A673 (cell line): ENCODE measurements around the gene PRKACB. TPM values are rescaled to one million over a fixed set of nuclear protein-coding genes. Genes with fewer than 3 reads are reported as not detected.

ENCODE experiments used
- BruUV-seq: library from RNA; stranded (reverse); fragments of 400-500 nt; replicated peaks from 2 replicates; lab custom pipeline; 2021; lab: Mats Ljungman, UMichigan
- CTCF ChIA-PET: fragments of 300-600 bp; sonication (Branson Sonifier 250); formaldehyde crosslinking; loops from one replicate; lab custom pipeline; 2022; ENCODE audit warnings: antibody characterized with exemption; lab: Charles Lee
- POLR2A ChIA-PET: fragments of 300-600 bp; sonication (Branson Sonifier 250); formaldehyde crosslinking; loops from one replicate; lab custom pipeline; 2022; ENCODE audit warnings: antibody characterized with exemption; ENCODE audit not compliant: low non-redundant PET; lab: Charles Lee
- DNase-seq: peaks from one replicate; pipeline ENCODE4 v3.0.0-alpha.2; 2015; ENCODE audit warnings: low spot score
- H3K27ac ChIP-seq: fragments of 200-600 bp; sonication (generic); 2 replicates; pipeline ENCODE4 v1.5.1; 2016; ENCODE audit warnings: mixed run types, low read depth, mild to moderate bottlenecking, mixed read lengths, antibody characterized with exemption, low read length; ENCODE audit not compliant: poor library complexity, severe bottlenecking
- H3K27me3 ChIP-seq: fragments of 200-600 bp; sonication (generic); replicated peaks from 2 replicates; pipeline ENCODE4 v1.6.1; 2017; ENCODE audit warnings: mixed run types, low read depth, mild to moderate bottlenecking, mixed read lengths, antibody characterized with exemption, low read length; ENCODE audit not compliant: insufficient read depth, poor library complexity
- H3K36me3 ChIP-seq: fragments of 200-600 bp; sonication (generic); 2 replicates; pipeline ENCODE4 v1.6.1; 2016; ENCODE audit warnings: mixed run types, mild to moderate bottlenecking, mixed read lengths, antibody characterized with exemption, low read length; ENCODE audit not compliant: insufficient read depth, poor library complexity, severe bottlenecking
- H3K4me1 ChIP-seq: fragments of 200-600 bp; sonication (generic); 2 replicates; pipeline ENCODE4 v1.6.1; 2017; ENCODE audit warnings: mixed run types, mild to moderate bottlenecking, mixed read lengths, antibody characterized with exemption, low read length; ENCODE audit not compliant: insufficient read depth, poor library complexity, severe bottlenecking
- H3K4me3 ChIP-seq: fragments of 200-600 bp; sonication (generic); 2 replicates; pipeline ENCODE4 v1.5.1; 2016; ENCODE audit warnings: low read depth, mixed run types, mild to moderate bottlenecking, mixed read lengths, low read length; ENCODE audit not compliant: poor library complexity, severe bottlenecking
- H3K9me3 ChIP-seq: fragments of 200-600 bp; sonication (generic); 2 replicates; pipeline ENCODE4 v1.6.1; 2016; ENCODE audit warnings: mixed run types, low read depth, mild to moderate bottlenecking, mixed read lengths, antibody characterized with exemption, low read length; ENCODE audit not compliant: poor library complexity, severe bottlenecking
- EZH2 ChIP-seq: fragments of 200-600 bp; sonication (generic); IDR thresholded peaks from 2 replicates; pipeline ENCODE4 v1.6.1; 2017; ENCODE audit warnings: borderline replicate concordance, low read depth, mild to moderate bottlenecking, mixed read lengths, antibody characterized with exemption, low read length; ENCODE audit not compliant: poor library complexity, severe bottlenecking
- intact Hi-C: fragments of 100-400 bp; cut with micrococcal nuclease; formaldehyde crosslinking; loops from one replicate; pipeline ENCODE4 v1.10.0; 2022; ENCODE audit not compliant: unreplicated experiment
- total RNA-seq: library from RNA; stranded (reverse); gene quantifications from 2 replicates; pipeline ENCODE4 v1.2.3, GENCODE V29; 2021
- TF ChIP-seq, protein P1 (sequence below): fragments of 300-800, 200-600 bp; sonication (generic); conservative IDR thresholded peaks from 2 replicates; pipeline ENCODE4 v1.5.1; 2017; ENCODE audit warnings: low read depth, mild to moderate bottlenecking, antibody characterized with exemption, low read length, moderate library complexity, mixed read lengths

Gene PRKACB
- total RNA-seq, 1 experiment from 2014 or later, result 39.6 TPM

GRCh38 chr1:84171481-84171880 lies 27.4 kb downstream of the PRKACB start:
- CTCF ChIA-PET, result no interaction called here
- intact Hi-C loops, result no loop called here
- no peaks in the 10 kb centered on the region for H3K36me3 ChIP-seq

DNA sequence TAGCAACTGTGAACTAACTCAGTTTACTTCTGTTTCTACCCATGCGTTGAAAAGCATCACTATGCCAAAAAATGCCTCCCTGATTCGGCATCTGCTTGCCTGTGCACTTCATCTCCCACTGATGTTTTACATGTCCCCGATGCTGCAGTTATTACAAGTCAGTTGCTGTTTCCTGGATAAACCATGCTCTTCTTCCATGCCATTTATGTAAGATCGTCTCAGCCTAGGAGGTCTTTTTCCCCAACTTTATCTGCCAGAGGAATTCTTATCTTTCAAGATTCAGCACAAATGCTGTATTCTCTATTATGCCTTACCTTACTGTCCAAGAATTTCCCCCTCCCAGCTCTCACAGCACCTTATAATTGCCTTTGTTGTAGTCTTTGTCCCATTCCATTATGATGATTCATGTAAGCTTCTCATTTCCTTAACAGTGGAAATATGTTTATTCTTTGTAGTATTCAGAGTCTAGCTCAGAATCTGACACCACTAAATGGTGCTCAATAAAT lies 30.0 kb downstream of the PRKACB start:
- BruUV-seq, result no TSS peak
- H3K4me3 ChIP-seq, result no peak overlapping the region
- TF ChIP-seq EZH2, result no peak
- TF ChIP-seq, protein P1, sequence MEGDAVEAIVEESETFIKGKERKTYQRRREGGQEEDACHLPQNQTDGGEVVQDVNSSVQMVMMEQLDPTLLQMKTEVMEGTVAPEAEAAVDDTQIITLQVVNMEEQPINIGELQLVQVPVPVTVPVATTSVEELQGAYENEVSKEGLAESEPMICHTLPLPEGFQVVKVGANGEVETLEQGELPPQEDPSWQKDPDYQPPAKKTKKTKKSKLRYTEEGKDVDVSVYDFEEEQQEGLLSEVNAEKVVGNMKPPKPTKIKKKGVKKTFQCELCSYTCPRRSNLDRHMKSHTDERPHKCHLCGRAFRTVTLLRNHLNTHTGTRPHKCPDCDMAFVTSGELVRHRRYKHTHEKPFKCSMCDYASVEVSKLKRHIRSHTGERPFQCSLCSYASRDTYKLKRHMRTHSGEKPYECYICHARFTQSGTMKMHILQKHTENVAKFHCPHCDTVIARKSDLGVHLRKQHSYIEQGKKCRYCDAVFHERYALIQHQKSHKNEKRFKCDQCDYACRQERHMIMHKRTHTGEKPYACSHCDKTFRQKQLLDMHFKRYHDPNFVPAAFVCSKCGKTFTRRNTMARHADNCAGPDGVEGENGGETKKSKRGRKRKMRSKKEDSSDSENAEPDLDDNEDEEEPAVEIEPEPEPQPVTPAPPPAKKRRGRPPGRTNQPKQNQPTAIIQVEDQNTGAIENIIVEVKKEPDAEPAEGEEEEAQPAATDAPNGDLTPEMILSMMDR, result no peak
- H3K4me1 ChIP-seq, result no peaks in the 10 kb centered on the region
- ChIA-PET CTCF (no interaction called here), POLR2A (no interaction called here)
- peak; percentile 46 for DNase-seq
- no peaks in the 10 kb centered on the region for H3K27me3 ChIP-seq
- H3K27ac ChIP-seq, result no peak overlapping the region
- intact Hi-C loops, result no loop called here
- no peaks in the 10 kb centered on the region for H3K9me3 ChIP-seq
- no peaks in the 10 kb centered on the region for H3K36me3 ChIP-seq

More at GRCh38 chr1:84171481-84171880, 27.4 kb downstream of the PRKACB start:
- Histone ChIP-seq H3K27me3 (no peaks in the 10 kb centered on the region), H3K4me3 (no peak overlapping the region), H3K27ac (no peak overlapping the region), H3K4me1 (no peaks in the 10 kb centered on the region), H3K9me3 (no peaks in the 10 kb centered on the region)
- TF ChIP-seq EZH2, result no peak
- TF ChIP-seq, protein P1, result no peak
- no peak for DNase-seq
- no TSS peak for BruUV-seq
- POLR2A ChIA-PET, result no interaction called here

DNA sequence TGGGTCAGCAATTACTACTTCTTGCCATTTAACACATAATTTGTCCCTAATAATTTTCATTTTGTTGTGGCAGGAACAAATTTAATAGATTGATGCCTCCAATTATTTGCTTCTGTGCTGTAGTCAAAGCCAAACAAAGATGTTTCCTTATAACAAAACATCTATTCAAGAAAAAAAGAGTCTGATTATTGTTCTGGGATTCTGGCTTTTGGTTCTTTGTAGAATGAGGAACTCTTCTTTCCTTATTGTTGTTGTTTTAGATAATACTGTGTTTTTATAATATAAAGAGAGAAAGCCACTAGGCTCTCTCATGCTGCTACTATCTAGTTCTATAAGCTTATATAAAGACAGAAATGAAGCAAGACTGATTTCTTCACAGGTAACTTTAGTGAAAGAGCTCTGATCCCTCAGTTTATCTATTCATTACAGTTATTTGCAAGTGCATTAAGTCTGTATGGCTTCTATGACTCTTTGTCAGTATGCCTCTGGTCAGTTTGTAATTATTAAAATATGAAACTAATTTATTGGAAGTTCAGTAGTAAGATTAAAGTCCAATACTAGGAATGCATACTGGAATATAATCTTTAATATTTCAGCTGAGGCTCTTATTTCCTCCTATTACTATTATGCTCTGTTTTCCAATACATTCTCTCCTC lies 37.4 kb downstream of the PRKACB start:
- Histone ChIP-seq H3K4me3 (no peak overlapping the region), H3K27ac (no peak overlapping the region), H3K4me1 (no peaks in the 10 kb centered on the region), H3K36me3 (no peaks in the 10 kb centered on the region), H3K27me3 (no peaks in the 10 kb centered on the region), H3K9me3 (no peaks in the 10 kb centered on the region)
- BruUV-seq, result no TSS peak
- DNase-seq, result no peak
- TF ChIP-seq EZH2, result no peak
- TF ChIP-seq, protein P1, result no peak
- intact Hi-C loops, result no loop called here
- POLR2A ChIA-PET, result no interaction called here
- CTCF ChIA-PET, result no interaction called here
